Thoracic aorta (tissue), 2 donors: Measurements from ENCODE around the gene TTC21A. TPM values are rescaled to one million over a fixed set of nuclear protein-coding genes. Genes with fewer than 3 reads are reported as not detected.

ENCODE experiments used
- ATAC-seq: fragments of 150-250 bp; one replicate; pipeline ENCODE4 v1.8.0; 2017; ENCODE audit warnings: low read depth; ENCODE audit not compliant: insufficient number of reproducible peaks, low FRiP score
- DNase-seq: peaks from one replicate; pipeline ENCODE4 v3.0.0-alpha.2; 2020; ENCODE audit warnings: low spot score
- H3K27ac ChIP-seq, 2 donors: fragments of 200-600 bp; sonication (generic); 1 replicate in 1 of 2; 2 replicates in 1 of 2; pipeline ENCODE4 v1.5.1; 2016; ENCODE audit warnings: mild to moderate bottlenecking in 2 of 2, moderate library complexity in 2 of 2
- H3K27me3 ChIP-seq: fragments of 200-600 bp; sonication (generic); replicated peaks from 2 replicates; pipeline ENCODE4 v1.6.0; 2016; ENCODE audit warnings: mild to moderate bottlenecking; ENCODE audit not compliant: insufficient read depth
- H3K36me3 ChIP-seq: fragments of 200-600 bp; sonication (generic); one replicate; pipeline ENCODE4 v1.5.1; 2016
- H3K4me1 ChIP-seq, 2 donors: fragments of 200-600 bp; sonication (generic); 1 replicate in 1 of 2; 2 replicates in 1 of 2; pipeline versions ENCODE4 v1.5.1 to v1.6.0; 2016; ENCODE audit warnings: low read depth in 2 of 2, mild to moderate bottlenecking in 1 of 2; ENCODE audit not compliant: control insufficient read depth in 1 of 2
- H3K4me3 ChIP-seq: fragments of 200-600 bp; sonication (generic); 2 replicates; pipeline ENCODE4 v1.5.1; 2016; ENCODE audit warnings: mild to moderate bottlenecking
- H3K9me3 ChIP-seq: fragments of 200-600 bp; sonication (generic); 2 replicates; pipeline ENCODE4 v1.5.1; 2016
- CTCF ChIP-seq: fragments of 200-600 bp; sonication (generic); IDR thresholded peaks from one replicate; pipeline ENCODE4 v1.5.1; 2019; ENCODE audit warnings: antibody characterized with exemption
- total RNA-seq, 2 donors: library from RNA; depleted of rRNA; stranded (reverse); fragments of >200 nt; gene quantifications; one replicate each; pipeline versions ENCODE4 v1.1.0 to v1.2.3, GENCODE V29; 2016

Gene TTC21A
- total RNA-seq, 2 donors from 2014 or later, result 3.0 to 14.9 TPM

- H3K27ac ChIP-seq, result peak overlapping the region in 1 of 2 donors; percentile 20
- no peak overlapping the region for H3K4me3 ChIP-seq
These were observed 30.7 kb downstream of the TTC21A start for GRCh38 chr3:39137991-39138803.

DNA sequence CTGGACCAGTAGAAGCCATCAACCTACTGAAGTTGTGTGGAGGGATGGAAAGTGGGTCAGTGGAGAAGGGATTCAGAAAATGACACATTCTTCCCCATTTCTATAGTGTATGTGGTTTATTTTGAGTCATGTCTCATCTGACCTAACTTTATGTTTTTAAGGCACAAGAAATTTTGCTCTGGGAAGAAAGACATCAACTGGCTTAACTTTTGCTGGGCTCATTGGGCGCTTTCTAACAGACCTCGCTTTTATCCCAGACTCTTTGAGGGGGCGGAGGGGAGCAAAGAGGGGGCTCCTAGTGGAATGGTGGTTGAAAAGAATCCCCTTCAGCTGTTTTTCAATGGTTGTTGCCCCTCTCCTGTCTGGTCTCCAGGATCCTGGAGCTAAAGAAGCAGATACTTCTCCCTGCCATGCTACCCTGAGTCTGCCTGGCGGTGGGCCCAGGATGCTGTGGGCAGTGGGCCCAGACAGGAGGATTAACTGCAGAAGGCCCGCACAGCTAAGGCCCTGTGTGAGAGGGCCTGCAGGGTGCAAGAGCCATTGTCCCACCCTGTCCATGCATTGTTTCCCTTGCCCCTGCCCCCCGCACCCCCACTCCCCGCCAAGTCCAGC lies 31.4 kb downstream of the TTC21A start:
- TF ChIP-seq CTCF, result no peak
- Histone ChIP-seq H3K4me1 (peaks cover 21 to 40% of the 10 kb centered on the region in 2 donors), H3K4me3 (no peak overlapping the region), H3K9me3 (no peaks in the 10 kb centered on the region), H3K36me3 (peaks cover 32% of the 10 kb centered on the region), H3K27me3 (no peaks in the 10 kb centered on the region), H3K27ac (peak overlapping the region in 1 of 2 donors; percentile 20)
- ATAC-seq (no peak), DNase-seq (no peak)

More at GRCh38 chr3:39137991-39138803, 30.7 kb downstream of the TTC21A start:
- Histone ChIP-seq H3K27me3 (no peaks in the 10 kb centered on the region), H3K36me3 (peaks cover 25% of the 10 kb centered on the region), H3K4me1 (peaks cover 21 to 40% of the 10 kb centered on the region in 2 donors), H3K9me3 (no peaks in the 10 kb centered on the region)
- DNase-seq (no peak), ATAC-seq (no peak)
- no peak for TF ChIP-seq CTCF

- H3K36me3 ChIP-seq, result peaks cover 38% of the 10 kb centered on the region
- no peaks in the 10 kb centered on the region for H3K27me3 ChIP-seq
- peak overlapping the region in 1 of 2 donors; percentile 44 for H3K27ac ChIP-seq
- DNase-seq (no peak), ATAC-seq (no peak)
- H3K9me3 ChIP-seq, result no peaks in the 10 kb centered on the region
- H3K4me3 ChIP-seq, result no peak overlapping the region
- TF ChIP-seq CTCF, result no peak
- peaks cover 21 to 40% of the 10 kb centered on the region in 2 donors for H3K4me1 ChIP-seq
These were observed 32.0 kb downstream of the TTC21A start for GRCh38 chr3:39139442-39139841.

GRCh38 chr3:39140341-39140971 lies 33.0 kb downstream of the TTC21A start:
- TF ChIP-seq CTCF, result no peak
- no peaks in the 10 kb centered on the region for H3K27me3 ChIP-seq
- H3K4me3 ChIP-seq, result no peak overlapping the region
- DNase-seq (no peak), ATAC-seq (no peak)
- H3K36me3 ChIP-seq, result peaks cover 48% of the 10 kb centered on the region
- H3K9me3 ChIP-seq, result no peaks in the 10 kb centered on the region
- H3K27ac ChIP-seq, result peak overlapping the region in 1 of 2 donors; percentile 24
- peaks cover 21 to 42% of the 10 kb centered on the region in 2 donors for H3K4me1 ChIP-seq
